ENCODE data around the gene SEC24D.

SEC24D gene

DNA sequence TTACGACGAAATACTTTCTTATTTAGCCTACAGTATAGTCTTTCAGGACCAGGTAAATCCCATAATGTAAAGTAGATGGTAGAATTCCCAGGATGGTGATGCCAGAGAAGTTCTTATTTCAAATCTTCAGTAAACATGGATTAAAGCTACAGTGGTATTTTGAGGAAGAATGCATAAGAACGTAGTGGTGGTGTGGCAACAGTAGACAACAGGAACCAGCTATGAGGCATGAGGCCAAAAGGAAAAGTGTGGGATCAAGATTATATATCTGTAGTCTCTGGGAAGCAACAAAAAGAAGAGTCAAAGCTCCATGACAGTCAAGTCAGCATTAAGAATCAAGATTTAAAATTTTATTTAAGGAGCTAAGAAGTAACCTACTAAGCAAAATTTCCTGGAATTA, 90.6 kb downstream of the SEC24D start:
- DNase-seq: no peak

GRCh38 chr4:118743867-118744266, 92.1 kb downstream of the SEC24D start:
- no peak for DNase-seq

- DNase-seq: no peak
Measured at GRCh38 chr4:118742050-118742449, 93.9 kb downstream of the SEC24D start.

GRCh38 chr4:118741301-118741855, 94.5 kb downstream of the SEC24D start:
- DNase-seq: no peak

DNA sequence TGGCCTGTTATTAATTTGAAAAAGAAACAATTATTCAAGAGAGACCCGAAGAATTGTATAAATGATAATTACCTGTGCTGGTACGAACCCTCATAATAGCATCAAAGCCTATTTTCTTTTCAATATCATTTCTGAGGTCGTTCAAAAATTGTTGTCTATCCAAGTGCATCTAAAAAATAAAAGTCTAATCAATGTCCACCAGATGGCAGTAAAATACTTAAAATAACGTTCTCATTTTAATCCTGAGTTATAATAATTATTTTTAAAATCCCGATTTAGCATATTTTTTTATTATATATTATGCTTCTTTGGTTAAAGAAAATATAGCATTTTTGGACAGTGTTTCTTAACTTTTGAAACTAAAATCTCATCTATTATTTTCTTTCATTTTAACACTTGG, 95.1 kb downstream of the SEC24D start:
- no peak for DNase-seq

DNA sequence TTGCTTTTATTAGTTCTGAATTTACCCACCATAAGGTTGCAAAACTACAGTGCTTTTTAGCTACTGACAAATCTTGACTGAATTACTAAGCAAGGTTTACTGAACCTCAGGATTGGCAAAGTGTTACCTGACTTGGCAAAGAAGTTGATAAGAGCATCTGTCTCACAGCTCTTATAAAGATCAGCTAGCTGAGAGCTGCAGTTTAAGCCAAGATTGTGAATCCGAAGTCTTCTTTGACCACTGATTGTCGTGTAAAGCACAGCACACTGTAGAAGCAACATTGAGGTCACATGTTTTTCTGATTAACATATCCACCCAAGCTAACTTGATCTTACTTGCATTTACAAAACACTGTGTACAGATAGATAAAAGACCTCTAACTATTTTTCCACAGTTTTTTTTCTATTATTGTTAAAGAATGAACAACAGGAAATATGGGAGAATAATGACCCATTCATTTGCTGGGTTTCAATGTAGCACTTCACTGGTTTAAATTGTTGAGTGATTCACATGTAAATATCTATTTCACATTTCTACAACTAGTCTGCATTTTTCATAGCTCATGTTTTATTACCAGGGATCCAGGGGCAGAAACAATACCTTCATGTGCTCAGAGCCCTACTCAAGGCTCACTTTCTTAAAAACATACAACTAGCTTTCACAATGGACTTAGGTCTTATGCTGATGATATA, 96.8 kb downstream of the SEC24D start:
- no peak for DNase-seq

GRCh38 chr4:118738090-118738489, 97.8 kb downstream of the SEC24D start:
- no peak for DNase-seq

DNA sequence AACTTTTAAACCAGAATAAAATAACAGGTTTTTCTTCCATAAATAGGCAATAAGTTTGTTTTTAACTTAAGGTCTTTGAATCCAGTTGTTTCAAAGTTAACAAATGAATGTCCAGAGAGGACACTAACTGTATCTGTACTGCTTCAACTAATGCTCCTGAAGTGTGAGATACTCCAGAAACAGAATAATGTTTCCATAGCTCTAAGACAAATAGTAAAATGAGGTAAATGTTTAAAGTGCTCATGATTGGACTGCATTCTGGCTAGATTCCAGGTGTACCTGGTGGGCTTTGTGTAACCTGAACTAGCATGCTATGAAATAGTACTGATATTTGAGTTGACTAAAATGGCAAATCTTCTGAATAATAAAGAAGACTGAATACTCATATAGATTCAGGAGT, 99.0 kb downstream of the SEC24D start:
- no peak for DNase-seq

DNA sequence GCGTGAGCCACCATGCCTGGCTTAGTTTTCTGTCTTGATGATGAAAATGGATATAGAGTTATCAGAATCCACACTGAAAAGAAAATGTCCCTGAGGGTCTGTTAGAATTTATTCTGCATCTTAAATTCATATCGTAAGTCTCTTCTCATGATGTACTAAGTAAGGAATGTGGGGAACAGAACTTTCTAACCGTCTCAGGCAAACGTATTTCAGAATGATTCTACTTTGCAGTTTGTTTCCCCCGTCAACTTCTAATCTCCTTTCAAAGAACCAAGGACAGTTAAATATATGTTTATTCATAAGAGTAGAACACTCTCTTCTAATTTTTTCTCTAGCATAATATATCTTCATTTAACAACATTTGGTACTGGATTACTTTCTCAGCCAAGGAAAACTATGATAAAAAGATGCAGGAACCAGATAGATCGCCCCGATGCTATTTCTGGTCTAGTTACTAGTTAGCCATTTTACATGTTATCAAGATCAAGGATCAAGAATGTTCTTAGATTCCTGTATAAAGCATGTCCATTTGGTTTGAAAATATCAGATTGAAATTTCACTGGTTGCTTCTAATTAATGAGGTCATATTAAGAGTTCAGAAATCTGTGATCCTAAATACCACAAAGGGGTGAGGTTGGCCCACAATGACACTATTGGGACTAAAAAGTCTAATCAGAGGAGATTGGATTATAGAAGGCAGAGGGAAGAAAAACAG, 101.3 kb downstream of the SEC24D start:
- DNase-seq: no peak

DNA sequence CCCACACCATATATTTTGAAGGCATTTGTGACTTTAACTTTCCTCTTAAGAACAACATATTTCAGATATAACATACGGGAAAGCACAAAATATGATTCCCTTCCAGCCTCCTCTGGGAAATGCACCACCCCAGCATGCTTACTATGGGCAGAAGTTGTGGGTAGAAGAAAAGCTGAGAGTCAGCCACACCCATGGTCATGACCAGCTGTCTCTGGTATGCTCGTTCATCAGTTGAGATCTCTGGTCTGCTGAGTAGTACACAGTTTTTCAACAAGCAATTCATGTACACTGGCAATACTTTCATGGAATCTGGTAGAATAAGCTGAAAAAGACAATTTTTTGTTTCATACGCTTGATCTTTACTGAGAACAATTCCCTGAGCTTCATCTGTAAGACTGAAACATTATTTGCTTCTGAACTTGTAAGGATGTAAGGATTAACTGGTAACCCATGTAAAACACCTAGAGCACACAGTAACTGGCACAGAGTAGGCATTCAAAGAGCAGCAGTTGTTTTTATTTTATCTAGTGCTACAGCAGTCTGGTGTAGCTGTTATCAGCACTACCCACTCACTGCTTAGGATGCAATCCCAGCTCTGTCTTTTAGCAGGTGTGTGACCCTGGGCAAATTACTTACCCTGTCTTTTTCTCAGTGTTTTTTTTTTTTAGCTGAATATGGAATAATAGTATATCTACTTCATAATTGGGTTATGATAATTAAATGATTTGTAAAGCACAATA, 103.2 kb downstream of the SEC24D start:
- DNase-seq: no peak

DNA sequence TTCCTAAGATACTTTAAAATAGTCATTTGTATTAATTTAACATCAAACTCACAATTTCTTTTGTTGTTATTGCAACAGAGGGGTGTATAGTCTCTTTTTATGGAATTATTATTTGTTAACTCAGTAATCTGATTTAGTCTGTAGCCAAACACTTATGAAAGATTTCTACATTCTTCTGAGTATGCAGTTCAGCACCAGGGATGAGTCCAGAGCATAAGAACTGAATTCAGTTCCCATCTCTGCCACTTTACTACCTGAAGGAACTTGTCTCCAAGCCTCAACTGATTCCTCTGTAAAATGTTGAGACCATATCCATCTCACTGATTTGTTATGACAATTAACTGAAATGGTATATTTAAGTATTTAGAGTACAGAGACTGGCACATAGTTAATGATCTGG, 105.2 kb downstream of the SEC24D start:
- DNase-seq: no peak

GRCh38 chr4:118729287-118730286, 106.3 kb downstream of the SEC24D start:
- DNase-seq: no peak

GRCh38 chr4:118727360-118727759, 108.6 kb downstream of the SEC24D start:
- no peak for DNase-seq

DNA sequence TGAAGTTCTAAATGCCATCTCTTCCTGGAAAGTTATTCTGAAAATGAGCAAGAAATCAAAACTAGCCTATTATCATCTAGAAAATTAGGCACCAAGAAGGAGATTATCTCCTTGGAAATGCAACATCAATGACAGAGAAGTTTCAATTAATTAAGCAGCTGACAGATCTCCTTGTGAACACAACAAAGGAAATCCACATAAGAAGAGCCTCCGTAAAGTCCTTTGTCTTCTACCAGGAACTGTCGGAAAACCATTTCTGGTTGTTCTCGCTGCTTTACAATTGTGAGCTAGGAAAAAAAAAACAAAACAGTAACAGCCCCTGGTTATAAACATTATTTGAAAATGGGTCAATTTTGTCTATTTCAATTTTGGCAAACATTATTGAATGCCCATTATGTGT, 112.6 kb downstream of the SEC24D start:
- no peak for DNase-seq

DNA sequence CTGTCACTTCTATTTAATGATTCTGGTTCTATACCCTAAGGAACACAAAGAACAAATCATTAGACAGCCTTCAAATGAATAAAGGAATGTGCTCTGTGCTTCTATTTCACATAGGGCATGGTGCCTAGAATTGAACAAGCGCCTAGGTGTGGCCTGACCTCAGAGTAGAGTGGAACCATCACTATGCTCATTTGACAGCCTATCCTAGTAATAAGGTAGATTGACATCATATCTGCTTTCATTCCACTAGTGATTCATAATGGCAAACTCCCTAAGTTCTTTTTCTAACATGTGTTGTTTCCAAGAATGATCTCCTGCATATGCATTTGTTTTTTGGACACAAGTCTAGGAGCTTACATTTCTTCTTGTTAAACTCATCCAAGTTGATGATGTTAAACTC, 114.2 kb downstream of the SEC24D start:
- no peak for DNase-seq

- DNase-seq: no peak
Measured at GRCh38 chr4:118718511-118719170, 117.3 kb downstream of the SEC24D start.

DNA sequence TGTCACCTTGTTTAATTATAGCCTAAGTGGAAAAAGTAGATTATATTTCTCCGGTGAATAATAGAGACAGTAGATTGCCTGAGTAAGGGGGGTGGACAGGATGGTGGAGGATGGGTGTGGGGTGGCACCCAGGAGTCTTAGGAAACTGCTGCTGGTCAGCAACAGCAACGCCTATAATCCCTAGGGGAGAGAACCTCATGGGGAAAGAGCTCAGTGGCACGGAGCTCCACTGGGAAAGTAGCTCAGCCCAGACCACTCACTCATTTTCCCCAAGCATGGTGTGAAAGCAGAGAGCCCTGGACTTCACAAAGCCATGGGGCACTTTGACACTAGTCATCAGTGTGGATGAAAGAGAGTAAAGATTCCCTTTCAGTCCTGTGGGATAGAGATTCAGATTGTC, 119.6 kb downstream of the SEC24D start:
- DNase-seq: no peak

GRCh38 chr4:118714682-118715081, 121.2 kb downstream of the SEC24D start:
- DNase-seq: no peak

GRCh38 chr4:118712872-118713271, 123.1 kb downstream of the SEC24D start:
- peak; percentile 22 for DNase-seq

GRCh38 chr4:118711052-118711451, 124.9 kb downstream of the SEC24D start:
- DNase-seq: no peak

- DNase-seq: no peak
Measured at GRCh38 chr4:118703118-118703517, 132.8 kb downstream of the SEC24D start.
